ENCODE results near the gene ROBO1. TPM values are rescaled to one million over a fixed set of nuclear protein-coding genes. Genes with fewer than 3 reads are reported as not detected.

The ROBO1 gene
- polyA plus RNA-seq, 2 donors = 4.7 to 12.0 TPM

- Histone ChIP-seq H3K36me3 (ENCODE audit: control insufficient read depth in 2 of 2, insufficient read depth in 2 of 2, low read length in 1 of 2) (no peaks in the 10 kb centered on the region), H3K4me1 (ENCODE audit: control insufficient read depth in 2 of 2, insufficient read depth in 2 of 2, low read length in 1 of 2) (no peaks in the 10 kb centered on the region), H3K4me3 (ENCODE audit: low read depth in 1 of 2, low read length in 2 of 2) (no peak overlapping the region), H3K27ac (ENCODE audit: low read depth in 2 of 2, low read length in 1 of 2) (no peak overlapping the region), H3K9me3 (ENCODE audit: control insufficient read depth in 2 of 2, insufficient read depth in 1 of 2, low read depth in 1 of 2, low read length in 1 of 2) (no peaks in the 10 kb centered on the region), H3K27me3 (ENCODE audit: control insufficient read depth in 1 of 2, insufficient read depth in 2 of 2, low read length in 2 of 2) (no peaks in the 10 kb centered on the region)
- 39 to 44% methylated on average over 4 of the region's 4 CpGs for WGBS, 2 donors
These were observed 788.8 kb downstream of the ROBO1 start for GRCh38 chr3:78979028-78979427.

DNA sequence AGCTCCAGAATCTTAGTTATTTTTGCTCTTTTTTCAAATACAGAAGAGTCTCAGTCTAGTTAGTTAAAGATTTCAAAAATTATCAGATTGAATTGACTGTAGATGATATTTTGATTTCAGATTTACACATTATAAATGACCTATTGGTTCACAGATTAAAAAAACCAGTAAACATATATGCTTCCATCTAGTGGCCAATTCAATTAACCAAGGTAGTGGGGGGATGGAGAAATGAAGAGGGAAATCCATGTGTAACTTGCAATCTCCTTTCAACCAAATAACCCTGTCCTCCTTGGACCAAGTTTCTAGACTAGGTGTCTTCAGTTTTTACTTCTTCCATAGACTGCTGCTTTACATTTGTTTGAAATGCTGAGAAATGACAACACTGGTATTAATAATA, 789.8 kb downstream of the ROBO1 start:
- Histone ChIP-seq H3K9me3 (ENCODE audit: control insufficient read depth in 2 of 2, insufficient read depth in 1 of 2, low read depth in 1 of 2, low read length in 1 of 2) (no peaks in the 10 kb centered on the region), H3K4me3 (ENCODE audit: low read depth in 1 of 2, low read length in 2 of 2) (no peak overlapping the region), H3K27me3 (ENCODE audit: control insufficient read depth in 1 of 2, insufficient read depth in 2 of 2, low read length in 2 of 2) (no peaks in the 10 kb centered on the region), H3K27ac (ENCODE audit: low read depth in 2 of 2, low read length in 1 of 2) (no peak overlapping the region), H3K4me1 (ENCODE audit: control insufficient read depth in 2 of 2, insufficient read depth in 2 of 2, low read length in 1 of 2) (no peaks in the 10 kb centered on the region), H3K36me3 (ENCODE audit: control insufficient read depth in 2 of 2, insufficient read depth in 2 of 2, low read length in 1 of 2) (no peaks in the 10 kb centered on the region)

DNA sequence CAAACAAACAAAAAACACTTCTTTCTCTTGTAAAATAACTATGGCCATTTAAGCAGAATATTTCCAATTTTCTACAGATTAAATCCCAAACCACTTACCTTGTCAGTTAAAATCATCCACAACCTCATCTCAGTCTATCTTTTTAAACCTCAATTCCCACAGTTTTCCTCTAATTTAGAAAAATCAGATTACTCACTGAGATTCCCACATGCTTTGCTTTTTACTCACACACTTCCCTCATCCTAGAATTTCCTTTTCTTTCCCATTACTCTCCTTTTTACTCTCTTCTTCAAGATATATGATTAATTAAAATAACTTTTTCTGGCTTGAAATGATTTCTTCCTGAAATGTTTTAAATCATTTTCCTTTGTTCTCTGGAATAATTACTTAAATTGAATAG, 790.7 kb downstream of the ROBO1 start:
- Histone ChIP-seq H3K4me3 (ENCODE audit: low read depth in 1 of 2, low read length in 2 of 2) (no peak overlapping the region), H3K4me1 (ENCODE audit: control insufficient read depth in 2 of 2, insufficient read depth in 2 of 2, low read length in 1 of 2) (no peaks in the 10 kb centered on the region), H3K9me3 (ENCODE audit: control insufficient read depth in 2 of 2, insufficient read depth in 1 of 2, low read depth in 1 of 2, low read length in 1 of 2) (no peaks in the 10 kb centered on the region), H3K27ac (ENCODE audit: low read depth in 2 of 2, low read length in 1 of 2) (no peak overlapping the region), H3K36me3 (ENCODE audit: control insufficient read depth in 2 of 2, insufficient read depth in 2 of 2, low read length in 1 of 2) (no peaks in the 10 kb centered on the region), H3K27me3 (ENCODE audit: control insufficient read depth in 1 of 2, insufficient read depth in 2 of 2, low read length in 2 of 2) (no peaks in the 10 kb centered on the region)

DNA sequence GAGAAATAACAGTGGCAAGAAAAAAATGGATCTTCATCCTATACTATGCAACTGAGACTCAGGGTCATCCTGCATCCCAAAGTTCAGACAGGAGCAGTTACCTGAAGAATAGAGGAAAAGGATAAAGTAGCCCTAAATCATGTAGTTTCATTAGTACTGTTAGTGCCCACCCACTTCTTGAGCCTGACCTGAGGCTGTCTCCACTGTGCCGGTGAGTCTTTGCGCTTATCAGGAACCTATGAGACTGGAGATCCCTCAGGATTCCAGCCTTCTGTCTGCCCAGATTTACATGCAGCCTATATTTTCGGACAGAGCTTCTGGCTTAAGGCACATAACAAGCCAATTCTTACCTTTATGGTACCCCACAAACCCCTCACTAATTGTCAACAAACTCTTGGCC, 791.6 kb downstream of the ROBO1 start:
- no peaks in the 10 kb centered on the region for H3K27me3 ChIP-seq (ENCODE audit: control insufficient read depth in 1 of 2, insufficient read depth in 2 of 2, low read length in 2 of 2)
- no peaks in the 10 kb centered on the region for H3K9me3 ChIP-seq (ENCODE audit: control insufficient read depth in 2 of 2, insufficient read depth in 1 of 2, low read depth in 1 of 2, low read length in 1 of 2)
- no peaks in the 10 kb centered on the region for H3K36me3 ChIP-seq (ENCODE audit: control insufficient read depth in 2 of 2, insufficient read depth in 2 of 2, low read length in 1 of 2)
- H3K27ac ChIP-seq (ENCODE audit: low read depth in 2 of 2, low read length in 1 of 2) = no peak overlapping the region
- no peak overlapping the region for H3K4me3 ChIP-seq (ENCODE audit: low read depth in 1 of 2, low read length in 2 of 2)
- no peaks in the 10 kb centered on the region for H3K4me1 ChIP-seq (ENCODE audit: control insufficient read depth in 2 of 2, insufficient read depth in 2 of 2, low read length in 1 of 2)
- WGBS, 2 donors = 86 to 92% methylated on average over 3 of the region's 3 CpGs

GRCh38 chr3:78974181-78974790, 793.5 kb downstream of the ROBO1 start:
- Histone ChIP-seq H3K36me3 (ENCODE audit: control insufficient read depth in 2 of 2, insufficient read depth in 2 of 2, low read length in 1 of 2) (no peaks in the 10 kb centered on the region), H3K4me1 (ENCODE audit: control insufficient read depth in 2 of 2, insufficient read depth in 2 of 2, low read length in 1 of 2) (no peaks in the 10 kb centered on the region), H3K27me3 (ENCODE audit: control insufficient read depth in 1 of 2, insufficient read depth in 2 of 2, low read length in 2 of 2) (no peaks in the 10 kb centered on the region), H3K4me3 (ENCODE audit: low read depth in 1 of 2, low read length in 2 of 2) (no peak overlapping the region), H3K27ac (ENCODE audit: low read depth in 2 of 2, low read length in 1 of 2) (no peak overlapping the region), H3K9me3 (ENCODE audit: control insufficient read depth in 2 of 2, insufficient read depth in 1 of 2, low read depth in 1 of 2, low read length in 1 of 2) (no peaks in the 10 kb centered on the region)
- WGBS, 2 donors = 49 to 52% methylated on average over 7 of the region's 7 CpGs

DNA sequence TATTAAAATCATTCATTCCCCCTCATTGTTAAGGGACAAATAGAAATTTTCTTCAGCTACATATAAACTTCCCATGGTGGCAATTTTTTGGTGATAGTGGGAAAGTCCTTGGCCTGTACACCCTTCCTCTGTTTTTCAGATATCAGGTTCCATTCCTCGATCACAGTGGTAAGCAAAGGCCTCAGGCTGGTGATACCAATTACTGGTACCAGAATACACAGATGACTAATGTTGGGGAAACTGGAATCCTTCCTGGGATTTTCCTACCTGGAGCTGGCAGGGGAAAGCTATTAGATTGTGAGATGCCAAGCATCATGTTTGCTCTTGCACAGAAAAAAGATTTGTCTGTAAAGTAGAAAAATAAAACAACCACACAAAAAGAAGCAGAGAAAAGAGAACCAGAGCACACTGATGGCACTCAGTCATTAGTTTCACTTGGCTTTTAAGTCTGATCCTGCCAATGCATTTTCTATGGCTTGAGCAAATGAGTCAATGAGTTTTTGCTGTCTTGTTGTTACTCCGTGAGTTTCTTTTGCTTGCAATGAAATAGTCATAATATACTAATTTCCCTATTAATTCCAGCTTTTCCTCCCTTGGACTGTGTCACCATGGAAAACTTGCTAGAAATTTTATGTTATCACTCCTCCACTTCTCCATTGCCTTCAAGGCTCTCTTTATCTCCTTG, 795.0 kb downstream of the ROBO1 start:
- WGBS, 2 donors = 60 to 67% methylated on average over 2 of the region's 2 CpGs

DNA sequence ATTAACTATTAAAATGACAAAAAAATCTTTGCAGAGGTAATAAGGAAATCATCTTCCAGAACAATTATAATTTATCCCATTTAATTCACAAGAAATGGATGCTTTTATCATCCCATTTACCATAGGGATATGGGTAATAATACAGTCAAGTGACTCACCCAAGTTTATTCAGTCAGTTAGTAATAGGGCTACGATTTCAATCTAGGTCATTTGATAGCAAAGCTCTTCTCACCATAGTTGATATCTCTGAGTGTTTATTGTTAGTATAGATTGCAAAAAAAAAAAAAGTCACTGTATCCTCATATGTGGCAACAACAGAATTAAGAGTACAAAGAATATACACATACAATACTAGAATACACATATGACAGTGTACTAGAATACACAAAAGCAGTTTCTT, 797.1 kb downstream of the ROBO1 start:
- H3K36me3 ChIP-seq (ENCODE audit: control insufficient read depth in 2 of 2, insufficient read depth in 2 of 2, low read length in 1 of 2) = no peaks in the 10 kb centered on the region
- no peaks in the 10 kb centered on the region for H3K9me3 ChIP-seq (ENCODE audit: control insufficient read depth in 2 of 2, insufficient read depth in 1 of 2, low read depth in 1 of 2, low read length in 1 of 2)
- WGBS, 2 donors = 41 to 61% methylated on average over 1 of the region's 1 CpG
- H3K4me3 ChIP-seq (ENCODE audit: low read depth in 1 of 2, low read length in 2 of 2) = no peak overlapping the region
- H3K27me3 ChIP-seq (ENCODE audit: control insufficient read depth in 1 of 2, insufficient read depth in 2 of 2, low read length in 2 of 2) = no peaks in the 10 kb centered on the region
- H3K4me1 ChIP-seq (ENCODE audit: control insufficient read depth in 2 of 2, insufficient read depth in 2 of 2, low read length in 1 of 2) = no peaks in the 10 kb centered on the region
- H3K27ac ChIP-seq (ENCODE audit: low read depth in 2 of 2, low read length in 1 of 2) = no peak overlapping the region

More for the DNA sequence above, 795.0 kb downstream of the ROBO1 start:
- Histone ChIP-seq H3K9me3 (ENCODE audit: control insufficient read depth in 2 of 2, insufficient read depth in 1 of 2, low read depth in 1 of 2, low read length in 1 of 2) (no peaks in the 10 kb centered on the region), H3K27ac (ENCODE audit: low read depth in 2 of 2, low read length in 1 of 2) (no peak overlapping the region), H3K27me3 (ENCODE audit: control insufficient read depth in 1 of 2, insufficient read depth in 2 of 2, low read length in 2 of 2) (no peaks in the 10 kb centered on the region), H3K4me1 (ENCODE audit: control insufficient read depth in 2 of 2, insufficient read depth in 2 of 2, low read length in 1 of 2) (no peaks in the 10 kb centered on the region), H3K4me3 (ENCODE audit: low read depth in 1 of 2, low read length in 2 of 2) (no peak overlapping the region), H3K36me3 (ENCODE audit: control insufficient read depth in 2 of 2, insufficient read depth in 2 of 2, low read length in 1 of 2) (no peaks in the 10 kb centered on the region)

DNA sequence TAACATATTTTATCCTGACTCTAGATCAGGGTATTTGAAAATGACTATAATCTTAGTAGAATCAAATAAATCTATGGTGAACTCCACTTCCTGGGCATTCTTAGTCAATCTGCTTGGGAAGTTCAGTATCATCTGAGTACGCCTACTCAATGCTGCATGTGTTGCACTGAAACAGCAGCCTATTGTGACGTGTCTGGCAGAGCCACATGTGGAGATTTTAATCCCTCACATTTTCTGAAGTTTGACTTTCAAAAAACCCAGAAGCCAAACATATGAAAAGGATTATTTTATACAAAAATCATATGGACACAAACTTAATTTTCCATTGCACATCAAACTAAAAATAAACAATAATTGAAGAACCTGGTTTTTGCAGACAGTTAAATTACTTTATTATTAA, 798.3 kb downstream of the ROBO1 start:
- H3K27me3 ChIP-seq (ENCODE audit: control insufficient read depth in 1 of 2, insufficient read depth in 2 of 2, low read length in 2 of 2) = no peaks in the 10 kb centered on the region
- no peak overlapping the region for H3K4me3 ChIP-seq (ENCODE audit: low read depth in 1 of 2, low read length in 2 of 2)
- 63 to 76% methylated on average over 2 of the region's 2 CpGs for WGBS, 2 donors
- H3K4me1 ChIP-seq (ENCODE audit: control insufficient read depth in 2 of 2, insufficient read depth in 2 of 2, low read length in 1 of 2) = no peaks in the 10 kb centered on the region
- H3K27ac ChIP-seq (ENCODE audit: low read depth in 2 of 2, low read length in 1 of 2) = no peak overlapping the region
- H3K36me3 ChIP-seq (ENCODE audit: control insufficient read depth in 2 of 2, insufficient read depth in 2 of 2, low read length in 1 of 2) = no peaks in the 10 kb centered on the region
- H3K9me3 ChIP-seq (ENCODE audit: control insufficient read depth in 2 of 2, insufficient read depth in 1 of 2, low read depth in 1 of 2, low read length in 1 of 2) = no peaks in the 10 kb centered on the region

DNA sequence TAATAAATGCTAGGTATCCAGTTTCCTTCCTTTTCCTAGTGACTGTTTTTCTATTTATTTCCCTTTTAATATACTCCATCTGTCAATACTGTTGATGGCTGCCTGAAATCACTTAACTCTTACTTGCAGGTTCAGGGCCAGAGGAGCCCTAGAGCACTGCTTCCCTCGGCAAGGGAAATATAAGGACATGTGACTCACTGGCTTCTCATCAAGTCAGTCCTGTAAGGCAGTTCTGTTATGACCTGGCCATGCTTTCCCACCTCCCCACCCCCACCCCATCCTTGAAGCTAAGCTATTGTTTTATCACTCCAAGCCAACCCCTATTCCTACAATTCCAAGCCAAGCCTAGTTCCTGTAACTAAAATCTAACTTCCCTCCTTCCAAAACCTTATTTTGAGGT, 800.7 kb downstream of the ROBO1 start:
- 48 to 57% methylated on average over 1 of the region's 1 CpG for WGBS, 2 donors
- H3K36me3 ChIP-seq (ENCODE audit: control insufficient read depth in 2 of 2, insufficient read depth in 2 of 2, low read length in 1 of 2) = no peaks in the 10 kb centered on the region
- H3K9me3 ChIP-seq (ENCODE audit: control insufficient read depth in 2 of 2, insufficient read depth in 1 of 2, low read depth in 1 of 2, low read length in 1 of 2) = no peaks in the 10 kb centered on the region
- H3K4me1 ChIP-seq (ENCODE audit: control insufficient read depth in 2 of 2, insufficient read depth in 2 of 2, low read length in 1 of 2) = no peaks in the 10 kb centered on the region
- no peak overlapping the region for H3K27ac ChIP-seq (ENCODE audit: low read depth in 2 of 2, low read length in 1 of 2)
- no peaks in the 10 kb centered on the region for H3K27me3 ChIP-seq (ENCODE audit: control insufficient read depth in 1 of 2, insufficient read depth in 2 of 2, low read length in 2 of 2)
- no peak overlapping the region for H3K4me3 ChIP-seq (ENCODE audit: low read depth in 1 of 2, low read length in 2 of 2)

GRCh38 chr3:78963771-78964170, 804.0 kb downstream of the ROBO1 start:
- Histone ChIP-seq H3K9me3 (ENCODE audit: control insufficient read depth in 2 of 2, insufficient read depth in 1 of 2, low read depth in 1 of 2, low read length in 1 of 2) (no peaks in the 10 kb centered on the region), H3K4me1 (ENCODE audit: control insufficient read depth in 2 of 2, insufficient read depth in 2 of 2, low read length in 1 of 2) (no peaks in the 10 kb centered on the region), H3K36me3 (ENCODE audit: control insufficient read depth in 2 of 2, insufficient read depth in 2 of 2, low read length in 1 of 2) (no peaks in the 10 kb centered on the region), H3K27me3 (ENCODE audit: control insufficient read depth in 1 of 2, insufficient read depth in 2 of 2, low read length in 2 of 2) (no peaks in the 10 kb centered on the region), H3K27ac (ENCODE audit: low read depth in 2 of 2, low read length in 1 of 2) (no peak overlapping the region), H3K4me3 (ENCODE audit: low read depth in 1 of 2, low read length in 2 of 2) (no peak overlapping the region)
- WGBS, 2 donors = 87 to 93% methylated on average over 5 of the region's 5 CpGs

All from esophagus (tissue), 2 donors.